GM10847 (cell line): Measurements from ENCODE around the gene TMEM59L.

Source experiments
- POLR2A ChIP-seq: IDR thresholded peaks from 2 replicates; pipeline ENCODE4 v1.6.1; 2011; ENCODE audit not compliant: insufficient read length; ENCODE audit errors: extremely low read depth

TMEM59L gene

DNA sequence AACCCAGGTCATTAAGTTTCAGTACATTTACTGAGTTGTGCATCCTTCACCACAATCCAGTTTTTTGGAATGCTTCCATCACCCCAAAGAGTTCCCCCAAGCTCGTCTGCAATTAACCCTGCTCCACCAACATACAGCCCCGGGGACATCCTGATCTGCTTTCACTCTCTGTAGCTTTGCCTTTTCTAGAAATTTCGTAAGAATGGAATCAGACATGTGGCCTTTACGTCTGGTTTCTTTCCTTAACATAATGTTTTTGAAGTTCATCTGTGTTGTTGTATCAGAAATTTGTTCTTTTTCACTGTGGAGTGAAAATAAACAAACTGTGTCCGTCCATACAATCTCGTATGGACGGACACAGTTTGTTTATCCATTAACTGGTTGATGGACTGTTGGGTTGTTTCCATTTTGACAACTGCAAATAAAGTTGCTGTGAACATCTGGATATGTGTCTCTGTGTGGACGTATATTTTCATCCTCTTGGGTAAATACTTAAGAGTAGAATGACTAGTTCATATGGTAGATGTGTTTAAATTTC lies 27.1 kb downstream of the TMEM59L start:
- no peak for TF ChIP-seq POLR2A

DNA sequence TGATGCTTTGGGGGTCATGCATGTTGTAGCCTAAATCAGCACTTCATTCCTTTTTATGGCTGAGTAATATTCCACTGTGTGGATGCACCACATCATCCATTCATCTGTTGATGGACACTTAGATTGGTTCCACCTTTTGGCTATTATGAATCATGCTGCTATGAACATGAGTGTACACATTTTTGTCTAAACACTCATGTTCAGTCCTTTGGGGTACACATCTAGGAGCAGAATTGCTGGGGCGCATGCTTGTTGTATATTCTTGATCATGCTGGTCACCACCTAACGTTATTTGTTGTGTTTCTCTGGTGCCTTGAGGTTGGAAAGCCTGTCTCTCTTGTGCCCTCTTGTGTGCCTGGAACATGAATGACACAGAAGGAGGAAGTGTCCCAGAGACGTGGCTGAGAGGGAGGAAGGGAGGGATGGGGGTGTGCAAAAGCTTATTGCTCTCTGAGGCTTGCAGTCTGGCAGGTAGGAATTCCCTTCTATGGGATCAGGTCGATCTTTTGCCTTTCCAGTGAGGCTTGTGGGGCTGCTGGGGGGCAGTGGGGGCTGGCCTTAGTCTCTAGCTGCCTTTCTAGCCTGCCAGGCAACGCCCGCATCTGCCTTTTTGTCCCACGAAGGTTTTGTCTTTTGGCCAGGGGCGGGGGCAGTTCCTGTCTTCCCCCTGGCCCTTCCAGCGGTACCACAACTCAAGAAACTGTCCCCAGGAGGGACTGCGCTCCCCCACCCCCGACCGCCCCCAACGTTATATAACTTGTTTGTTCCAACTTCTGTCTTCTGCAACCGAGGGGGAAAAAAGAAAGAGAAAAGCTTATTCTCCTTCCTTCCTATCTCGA lies 31.7 kb downstream of the TMEM59L start:
- no peak for TF ChIP-seq POLR2A

DNA sequence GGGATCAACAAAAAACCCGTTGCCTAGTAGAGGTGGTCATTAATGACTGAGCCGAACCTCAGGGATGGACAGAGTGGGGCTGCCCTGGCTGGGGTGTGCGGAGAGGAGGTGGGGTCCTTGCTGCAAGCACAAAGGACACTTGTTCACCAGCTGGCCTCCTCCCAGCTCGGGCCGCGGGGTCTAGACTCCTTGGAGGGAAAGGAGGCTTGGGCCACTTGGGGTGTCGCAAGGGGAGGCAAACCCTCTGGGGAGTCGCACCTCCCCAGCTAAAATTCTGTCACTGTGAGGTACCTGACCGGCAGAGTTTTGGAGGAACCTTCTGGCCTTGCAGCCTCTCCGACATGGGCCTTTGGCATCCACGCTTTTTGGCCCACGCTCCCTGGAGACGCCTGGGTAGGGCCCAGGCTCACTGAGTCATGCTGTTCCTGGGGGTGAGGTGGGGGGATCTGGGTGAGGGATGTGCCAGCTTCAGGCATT lies 32.4 kb downstream of the TMEM59L start:
- TF ChIP-seq POLR2A: no peak

DNA sequence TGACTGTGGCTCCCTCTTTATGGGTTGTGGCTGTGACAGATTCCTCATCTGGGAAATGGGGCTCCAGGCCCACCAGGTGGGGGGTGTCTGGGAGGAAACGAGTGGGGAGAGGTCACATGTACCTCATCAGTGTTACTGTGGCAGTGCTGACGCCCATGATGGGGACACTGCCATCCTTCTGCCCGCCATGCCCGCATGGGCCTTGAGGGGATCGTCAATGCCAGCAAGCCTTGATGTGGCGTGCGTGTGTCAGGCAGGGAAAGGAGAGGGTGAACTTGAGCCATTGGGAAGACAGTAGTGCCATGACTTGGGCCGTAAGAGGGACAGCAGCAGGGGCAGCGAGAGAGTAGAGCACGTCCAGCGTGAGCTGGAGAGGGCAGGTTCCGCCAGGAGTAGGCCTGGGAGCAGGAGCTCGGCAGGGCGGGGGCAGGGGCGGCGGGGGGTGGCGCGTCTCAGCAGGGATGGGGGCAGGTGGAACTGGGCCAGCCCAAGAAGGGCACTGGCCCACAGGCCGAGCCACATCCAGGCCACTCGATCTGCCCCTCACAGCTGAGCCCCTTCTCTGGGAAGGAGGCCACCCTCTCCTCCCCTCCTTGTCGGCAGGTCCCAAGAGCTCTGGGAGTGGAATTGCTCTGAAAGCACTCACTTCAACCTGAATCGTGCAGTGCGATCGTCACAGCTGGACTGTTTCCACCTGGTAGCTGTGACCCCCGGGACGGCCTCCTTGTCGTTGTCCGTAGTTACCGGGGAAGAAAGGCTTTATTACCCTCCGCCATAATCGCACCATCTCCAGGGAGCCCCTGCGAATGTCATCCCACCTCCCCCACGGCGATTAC lies 34.1 kb downstream of the TMEM59L start:
- TF ChIP-seq POLR2A: no peak

DNA sequence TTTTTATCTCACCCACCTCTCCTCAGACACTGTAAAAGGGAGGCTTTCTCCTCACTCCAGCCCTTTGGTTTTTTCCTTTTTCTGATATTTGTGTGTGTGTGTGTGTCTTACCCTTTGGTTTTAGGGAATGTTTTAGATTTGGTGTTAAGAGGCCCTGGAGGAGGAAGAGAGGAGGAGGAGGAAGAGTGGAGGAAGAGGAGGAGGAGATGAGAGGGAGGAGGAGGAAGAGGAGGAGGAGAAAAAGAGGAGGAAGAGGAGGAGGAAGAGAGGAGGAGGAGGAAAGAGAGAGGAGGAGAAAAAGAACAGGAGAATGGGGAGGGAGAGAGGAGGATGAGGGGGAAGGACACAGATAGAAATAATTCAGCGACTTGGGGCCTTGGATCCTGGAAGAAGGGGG lies 34.7 kb downstream of the TMEM59L start:
- no peak for TF ChIP-seq POLR2A

DNA sequence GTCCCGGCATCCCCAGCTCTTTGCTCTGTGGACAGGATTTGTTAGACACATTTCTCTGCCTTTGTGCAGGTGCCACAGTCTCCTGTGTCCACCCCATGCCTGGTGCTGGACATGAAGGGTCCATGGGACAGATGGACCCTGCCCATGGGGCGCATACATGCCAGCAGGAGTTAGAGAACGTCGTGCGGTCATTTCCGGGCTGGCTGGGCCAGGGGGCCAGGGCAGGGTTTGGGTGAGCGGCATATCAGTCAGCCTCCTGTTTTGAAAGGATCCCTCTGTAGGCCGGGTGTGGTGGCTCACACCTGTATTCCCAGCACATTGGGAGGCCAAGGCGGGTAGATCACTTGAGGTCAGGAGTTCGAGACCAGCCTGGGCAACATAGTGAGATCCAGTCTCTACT lies 35.1 kb downstream of the TMEM59L start:
- TF ChIP-seq POLR2A: no peak

DNA sequence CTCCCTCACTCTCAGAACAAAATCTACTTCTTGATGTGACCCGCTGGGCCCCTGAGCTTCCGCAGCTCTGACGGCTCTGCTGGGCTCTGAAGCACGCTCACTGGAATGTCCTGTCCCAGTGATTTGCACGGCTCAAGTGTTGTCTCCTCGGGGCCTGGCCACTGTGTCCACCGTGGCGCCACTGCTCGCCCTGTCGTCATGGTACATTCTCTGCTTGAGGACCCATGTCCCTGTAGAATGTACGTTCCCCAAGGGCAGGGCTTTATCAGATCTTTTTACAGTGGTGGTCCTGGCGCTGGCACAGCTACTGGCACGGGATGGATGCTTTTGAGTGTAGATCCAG lies 36.3 kb downstream of the TMEM59L start:
- TF ChIP-seq POLR2A: no peak

DNA sequence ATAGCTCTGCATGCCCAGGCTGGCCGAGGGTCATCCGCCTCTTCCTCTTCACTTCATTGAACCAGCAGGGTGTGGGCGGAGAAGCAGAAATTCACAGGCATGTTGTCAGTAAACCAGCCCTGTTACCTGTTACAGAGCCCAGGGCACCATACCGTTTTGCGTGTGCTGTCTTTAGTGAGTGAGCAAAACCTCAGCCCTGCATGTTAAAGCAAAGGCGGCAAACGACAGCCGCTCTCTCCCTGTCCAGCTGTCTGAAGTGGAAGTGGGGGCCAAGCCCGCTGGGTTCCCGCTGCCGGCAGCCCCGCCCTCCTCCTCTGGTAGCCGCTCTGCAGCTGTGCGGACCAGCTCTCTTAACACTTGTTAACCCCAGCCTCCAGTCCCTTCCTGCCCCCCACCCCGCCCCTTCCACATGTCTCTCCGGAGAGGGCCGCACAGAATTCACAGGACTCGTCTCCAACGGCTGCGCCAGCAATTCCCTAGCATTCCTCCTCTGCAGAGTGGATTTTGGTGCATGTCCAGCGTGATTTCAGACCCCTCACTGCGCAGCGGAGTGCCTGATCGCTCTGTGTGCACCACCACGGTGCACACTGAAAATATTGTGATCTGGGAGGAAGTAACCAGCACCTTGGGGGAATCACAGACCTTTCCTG lies 36.8 kb downstream of the TMEM59L start:
- no peak for TF ChIP-seq POLR2A

DNA sequence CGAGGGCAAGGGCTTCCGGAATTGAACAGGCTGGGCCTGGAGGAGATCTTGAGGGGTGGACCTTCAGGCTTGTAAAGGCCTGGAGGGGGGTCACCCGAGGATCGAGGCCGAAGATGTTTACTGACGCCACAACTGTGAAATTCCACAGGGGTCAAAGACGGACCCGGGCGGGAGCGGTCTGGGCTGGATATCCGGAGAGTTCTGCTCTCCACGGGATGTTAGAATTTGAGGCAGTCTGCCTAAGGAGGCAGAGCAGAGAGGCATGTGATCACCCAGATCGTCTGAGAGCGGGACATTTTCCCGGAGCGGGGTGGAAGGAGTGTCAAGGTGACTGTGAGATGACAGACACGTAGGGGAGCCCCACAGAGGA lies 37.3 kb downstream of the TMEM59L start:
- TF ChIP-seq POLR2A: no peak

DNA sequence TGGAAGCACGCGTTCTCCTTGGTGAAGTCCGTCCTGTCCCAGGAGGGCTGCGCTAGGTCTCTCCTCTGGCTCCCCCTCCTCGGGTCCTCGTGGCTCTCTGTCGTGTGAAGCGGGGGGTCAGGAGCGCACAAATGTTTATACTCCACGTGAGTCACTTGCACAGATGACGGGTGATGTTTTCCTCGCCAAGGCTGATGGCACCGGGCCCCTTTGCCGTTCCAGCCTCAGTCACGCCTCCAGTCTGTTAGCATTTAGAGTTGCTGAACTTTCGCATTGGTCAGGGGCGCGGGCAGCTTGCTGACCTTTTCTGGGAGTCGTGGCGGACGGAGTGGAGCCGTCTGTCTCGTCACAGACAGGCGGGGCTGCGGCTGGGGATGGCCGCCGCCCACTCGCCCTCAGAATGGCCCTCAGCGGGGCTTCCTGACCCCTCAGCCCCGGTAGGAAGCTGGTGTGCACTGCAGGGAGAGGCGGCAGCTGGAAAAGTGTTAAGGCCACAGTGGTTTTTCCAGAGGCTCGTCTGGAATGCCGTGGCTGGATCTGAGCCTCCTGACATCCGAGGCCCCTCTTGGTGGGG lies 37.9 kb downstream of the TMEM59L start:
- no peak for TF ChIP-seq POLR2A

DNA sequence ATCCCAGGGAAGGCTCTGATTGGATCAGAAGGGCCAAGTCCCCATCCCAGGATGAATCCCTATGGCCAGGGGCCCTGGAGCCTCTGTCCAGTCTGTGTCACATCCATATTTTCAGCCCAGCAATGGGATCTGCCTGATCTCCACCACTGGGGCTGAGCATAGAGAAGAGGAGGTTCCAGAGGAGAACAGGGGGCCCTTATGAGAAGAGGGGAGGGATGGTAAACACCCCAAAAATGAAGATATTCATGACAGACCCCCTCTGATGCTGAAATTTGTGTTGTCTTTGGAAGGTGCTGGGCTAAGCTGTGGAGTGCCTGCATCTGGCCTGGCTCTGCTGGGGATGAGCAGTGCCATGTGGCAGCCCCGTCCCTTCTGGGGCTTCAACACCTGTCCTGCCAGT lies 38.6 kb downstream of the TMEM59L start:
- TF ChIP-seq POLR2A: no peak

DNA sequence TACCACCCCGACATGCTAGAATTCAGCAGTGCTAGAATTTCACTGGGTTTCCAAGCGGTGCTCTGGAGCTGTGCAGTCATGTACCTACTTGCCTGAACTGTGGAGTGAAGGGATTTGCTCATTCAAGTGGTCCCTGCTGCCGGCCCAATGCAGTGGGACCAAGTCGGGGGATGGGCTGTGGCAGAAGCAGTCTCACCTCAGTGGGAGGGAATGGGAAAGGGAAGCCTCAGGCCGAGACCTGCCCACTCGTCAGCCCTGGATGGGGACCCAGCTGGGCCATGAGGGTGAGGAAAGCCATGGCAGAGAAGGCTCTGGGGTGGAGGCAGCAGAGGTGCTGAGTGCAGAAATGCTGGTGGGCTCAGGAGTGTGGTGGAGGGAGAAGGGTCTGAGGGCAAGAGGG lies 39.1 kb downstream of the TMEM59L start:
- TF ChIP-seq POLR2A: no peak

DNA sequence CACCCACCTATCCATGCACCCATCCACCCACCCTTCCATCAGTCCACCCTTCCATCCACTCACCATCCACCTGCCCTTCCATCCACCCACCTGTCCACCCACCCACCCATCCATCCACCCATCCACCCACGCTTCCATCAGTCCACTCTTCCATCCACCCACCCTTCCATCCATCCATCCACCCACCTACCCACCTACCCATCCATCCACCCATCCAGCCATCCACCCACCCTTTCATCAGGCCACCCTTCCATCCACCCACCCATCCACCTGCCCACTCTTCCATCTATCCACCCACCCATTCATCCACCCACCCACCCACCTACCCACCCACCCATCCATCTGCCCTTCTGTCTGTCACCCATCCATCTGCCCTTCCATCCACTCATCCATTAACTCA lies 41.2 kb downstream of the TMEM59L start:
- no peak for TF ChIP-seq POLR2A

DNA sequence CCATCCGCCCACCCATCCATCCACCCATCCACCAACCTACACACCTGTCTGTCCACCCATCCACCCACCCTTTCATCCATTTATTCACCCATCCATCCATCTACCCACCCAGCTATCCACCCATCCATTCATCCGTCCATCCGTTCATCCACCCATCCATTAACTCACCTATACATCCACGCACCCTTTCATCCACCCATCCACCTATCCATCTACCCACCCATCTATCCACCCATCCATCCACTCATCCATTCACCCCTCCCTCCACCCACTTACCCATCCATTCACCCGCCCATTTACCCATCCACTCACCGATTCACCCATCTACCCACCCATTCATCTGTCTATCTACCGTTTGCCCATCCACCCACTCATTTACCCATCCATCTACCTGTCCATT lies 41.8 kb downstream of the TMEM59L start:
- no peak for TF ChIP-seq POLR2A

DNA sequence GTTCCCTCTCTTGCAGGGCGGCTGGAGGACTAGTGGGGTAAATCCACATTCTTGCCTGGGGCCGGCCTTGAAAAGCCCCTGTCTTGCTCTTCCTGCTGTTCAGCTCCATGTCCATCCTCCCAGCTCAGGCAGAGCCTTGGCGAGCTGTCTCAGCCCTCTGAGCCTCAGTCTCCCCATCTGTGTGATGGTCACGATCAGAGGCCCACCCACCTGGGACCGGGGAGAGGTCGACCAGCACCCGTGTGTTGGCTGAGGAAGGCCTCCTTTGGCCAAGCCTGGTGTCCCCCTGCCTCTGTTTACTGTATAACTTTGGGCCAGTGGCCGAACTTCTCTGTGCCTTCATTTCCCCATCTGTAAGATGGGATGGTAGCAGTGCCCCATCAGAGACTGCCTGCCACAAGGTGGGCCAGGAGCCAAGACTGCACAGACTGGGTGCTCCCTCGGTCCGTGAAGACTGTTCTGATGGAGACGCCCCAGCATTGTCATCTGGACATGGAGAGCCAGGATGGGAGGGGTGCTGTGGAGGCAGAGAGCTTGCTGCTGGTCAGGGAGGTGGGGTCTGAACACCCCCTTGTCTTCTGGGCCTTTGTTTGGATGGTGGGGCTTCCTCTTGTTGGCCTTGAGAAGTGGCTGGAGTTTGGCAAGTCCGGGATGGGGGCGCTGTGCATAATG lies 42.6 kb downstream of the TMEM59L start:
- TF ChIP-seq POLR2A: no peak

DNA sequence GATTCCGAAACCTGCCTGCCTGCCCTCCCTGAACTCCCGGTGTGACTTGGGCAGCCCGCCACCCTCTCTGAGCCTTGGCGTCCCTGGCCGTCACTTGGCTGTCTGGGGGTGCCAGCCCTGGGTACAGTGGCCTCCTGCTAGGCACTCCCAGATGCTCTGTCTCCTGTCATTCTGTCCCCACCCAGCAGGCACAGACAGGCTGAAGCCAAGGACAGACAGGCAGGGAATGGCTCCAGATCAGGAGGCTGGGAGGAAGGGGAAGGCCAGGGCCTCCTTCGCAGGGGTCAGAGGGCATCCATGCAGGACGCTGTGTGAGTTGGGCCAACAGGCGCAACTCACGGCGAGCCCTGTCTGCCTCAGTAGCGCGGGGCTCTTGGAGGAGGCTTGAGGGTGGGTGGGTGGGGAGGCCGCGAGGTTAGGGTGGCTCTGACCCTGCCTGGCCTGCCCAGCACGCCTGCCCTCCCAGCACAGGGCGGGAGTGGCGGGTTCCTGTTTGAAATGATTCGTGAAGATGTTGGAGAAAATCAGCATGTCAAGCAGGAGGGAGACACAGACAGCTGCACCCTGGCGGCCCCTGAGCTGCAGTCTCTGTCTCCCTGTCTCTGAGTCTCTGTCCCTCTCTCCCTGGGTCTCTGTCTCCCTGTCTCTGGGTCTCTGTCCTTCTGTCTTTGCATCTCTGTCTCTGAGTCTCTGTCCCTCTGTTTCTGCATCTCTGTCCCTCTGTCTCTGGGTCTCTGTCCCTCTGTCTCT lies 43.8 kb downstream of the TMEM59L start:
- TF ChIP-seq POLR2A: no peak
